H7 (cell line): ENCODE results near the gene MTMR4. TPM values are rescaled to one million over a fixed set of nuclear protein-coding genes. Genes with fewer than 3 reads are reported as not detected.

Experiments
- total RNA-seq: library from RNA; depleted of rRNA; stranded (reverse); fragments of >200 nt; shearing (Covaris generic); gene quantifications from 2 replicates; pipeline ENCODE4 v1.2.3, GENCODE V29; 2014; rRNA removed

MTMR4 gene
- total RNA-seq, 1 experiment from 2014 or later: 22.6 TPM

Other genes with a start within 250 kb of the MTMR4 start
- gene MPO, start 233.7 kb downstream of the MTMR4 start, total RNA-seq: not detected in 2 replicates
- 4.2 and 11.6 TPM in 2 replicates for gene TSPOAP1, start 185.8 kb downstream of the MTMR4 start, total RNA-seq
- gene SUPT4H1, start 162.4 kb downstream of the MTMR4 start, total RNA-seq: 88.8 and 91.6 TPM in 2 replicates
- gene RNF43, start 97.1 kb downstream of the MTMR4 start, total RNA-seq: 0.62 and 1.3 TPM in 2 replicates
- gene HSF5, start 26.2 kb downstream of the MTMR4 start, total RNA-seq: not detected in 2 replicates
- 0.33 and 0.80 TPM in 2 replicates for gene TEX14, start 177.4 kb upstream of the MTMR4 start, total RNA-seq
- gene RAD51C, start 178.0 kb upstream of the MTMR4 start, total RNA-seq: 16.5 and 19.3 TPM in 2 replicates
- gene PPM1E, start 241.2 kb upstream of the MTMR4 start, total RNA-seq: 3.5 and 4.6 TPM in 2 replicates